ENCODE data around the gene DTD1.

The DTD1 gene

DNA sequence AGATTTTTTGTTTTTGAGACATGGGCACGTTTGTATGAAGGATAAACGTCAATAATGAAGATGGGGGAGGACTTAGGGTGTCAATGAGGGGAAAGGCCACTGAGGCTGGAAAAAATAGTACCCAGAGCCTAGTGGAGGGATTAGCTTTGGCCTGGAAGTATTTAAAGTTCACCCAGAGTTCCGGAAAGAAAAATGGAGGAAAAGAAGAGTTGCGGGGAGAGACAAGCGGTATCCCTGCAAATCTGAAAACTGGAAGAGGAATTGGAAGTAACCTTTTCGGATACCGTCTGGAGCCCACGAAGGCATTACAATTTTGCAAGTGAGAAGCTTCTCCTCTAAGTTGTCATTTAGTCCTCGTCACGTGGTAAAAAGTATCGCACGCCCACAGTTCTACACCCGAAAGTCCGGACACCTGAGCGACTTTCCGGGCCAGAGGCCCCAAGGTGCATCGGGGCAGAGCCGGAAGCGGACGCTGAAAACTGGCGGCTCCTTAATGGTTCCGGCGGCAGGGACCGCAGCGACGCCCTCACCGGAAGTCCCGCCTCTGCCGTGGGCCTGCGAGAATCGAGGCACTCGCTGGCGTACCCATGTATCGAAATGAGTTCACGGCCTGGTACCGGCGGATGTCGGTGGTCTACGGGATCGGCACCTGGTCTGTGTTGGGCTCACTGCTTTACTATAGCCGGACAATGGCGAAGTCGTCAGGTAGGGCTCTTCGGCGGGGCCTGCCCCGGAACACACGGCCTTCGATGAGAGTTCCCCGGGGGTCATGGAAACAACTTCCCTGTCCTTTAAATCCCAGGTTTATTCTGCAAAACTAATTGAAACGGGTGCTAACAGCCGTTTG lies 20.7 kb upstream of the DTD1 start, which contains the start of gene SMIM26 (continued):
- TF ChIP-seq ZNF114 (tag by site-specific recombination; IDR thresholded peaks at IDR 0.05): no peak
- peak; percentile 80; the same call in 1 of the 2 replicates for TF ChIP-seq ZNF561 (tag by site-specific recombination; IDR thresholded peaks at IDR 0.05; ENCODE audit: borderline replicate concordance)
- TF ChIP-seq, protein P1, sequence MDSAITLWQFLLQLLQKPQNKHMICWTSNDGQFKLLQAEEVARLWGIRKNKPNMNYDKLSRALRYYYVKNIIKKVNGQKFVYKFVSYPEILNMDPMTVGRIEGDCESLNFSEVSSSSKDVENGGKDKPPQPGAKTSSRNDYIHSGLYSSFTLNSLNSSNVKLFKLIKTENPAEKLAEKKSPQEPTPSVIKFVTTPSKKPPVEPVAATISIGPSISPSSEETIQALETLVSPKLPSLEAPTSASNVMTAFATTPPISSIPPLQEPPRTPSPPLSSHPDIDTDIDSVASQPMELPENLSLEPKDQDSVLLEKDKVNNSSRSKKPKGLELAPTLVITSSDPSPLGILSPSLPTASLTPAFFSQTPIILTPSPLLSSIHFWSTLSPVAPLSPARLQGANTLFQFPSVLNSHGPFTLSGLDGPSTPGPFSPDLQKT (IDR thresholded peaks at IDR 0.05; ENCODE audit: borderline replicate concordance, low read depth, low read length): peak; percentile 66; the same call in 1 of the 2 replicates
- TF ChIP-seq IKZF3 (tag by site-specific recombination; IDR thresholded peaks at IDR 0.05): 0 out of 2 replicates have a peak, but pooled peaks have one; percentile 31
- TF ChIP-seq ZNF777 (tag by site-specific recombination; IDR thresholded peaks at IDR 0.05; ENCODE audit: borderline replicate concordance): peak; percentile 40; the same call in 1 of the 2 replicates
- no peak for TF ChIP-seq ZNF311 (tag by site-specific recombination; IDR thresholded peaks at IDR 0.05; ENCODE audit: borderline replicate concordance)
- TF ChIP-seq, protein P2, sequence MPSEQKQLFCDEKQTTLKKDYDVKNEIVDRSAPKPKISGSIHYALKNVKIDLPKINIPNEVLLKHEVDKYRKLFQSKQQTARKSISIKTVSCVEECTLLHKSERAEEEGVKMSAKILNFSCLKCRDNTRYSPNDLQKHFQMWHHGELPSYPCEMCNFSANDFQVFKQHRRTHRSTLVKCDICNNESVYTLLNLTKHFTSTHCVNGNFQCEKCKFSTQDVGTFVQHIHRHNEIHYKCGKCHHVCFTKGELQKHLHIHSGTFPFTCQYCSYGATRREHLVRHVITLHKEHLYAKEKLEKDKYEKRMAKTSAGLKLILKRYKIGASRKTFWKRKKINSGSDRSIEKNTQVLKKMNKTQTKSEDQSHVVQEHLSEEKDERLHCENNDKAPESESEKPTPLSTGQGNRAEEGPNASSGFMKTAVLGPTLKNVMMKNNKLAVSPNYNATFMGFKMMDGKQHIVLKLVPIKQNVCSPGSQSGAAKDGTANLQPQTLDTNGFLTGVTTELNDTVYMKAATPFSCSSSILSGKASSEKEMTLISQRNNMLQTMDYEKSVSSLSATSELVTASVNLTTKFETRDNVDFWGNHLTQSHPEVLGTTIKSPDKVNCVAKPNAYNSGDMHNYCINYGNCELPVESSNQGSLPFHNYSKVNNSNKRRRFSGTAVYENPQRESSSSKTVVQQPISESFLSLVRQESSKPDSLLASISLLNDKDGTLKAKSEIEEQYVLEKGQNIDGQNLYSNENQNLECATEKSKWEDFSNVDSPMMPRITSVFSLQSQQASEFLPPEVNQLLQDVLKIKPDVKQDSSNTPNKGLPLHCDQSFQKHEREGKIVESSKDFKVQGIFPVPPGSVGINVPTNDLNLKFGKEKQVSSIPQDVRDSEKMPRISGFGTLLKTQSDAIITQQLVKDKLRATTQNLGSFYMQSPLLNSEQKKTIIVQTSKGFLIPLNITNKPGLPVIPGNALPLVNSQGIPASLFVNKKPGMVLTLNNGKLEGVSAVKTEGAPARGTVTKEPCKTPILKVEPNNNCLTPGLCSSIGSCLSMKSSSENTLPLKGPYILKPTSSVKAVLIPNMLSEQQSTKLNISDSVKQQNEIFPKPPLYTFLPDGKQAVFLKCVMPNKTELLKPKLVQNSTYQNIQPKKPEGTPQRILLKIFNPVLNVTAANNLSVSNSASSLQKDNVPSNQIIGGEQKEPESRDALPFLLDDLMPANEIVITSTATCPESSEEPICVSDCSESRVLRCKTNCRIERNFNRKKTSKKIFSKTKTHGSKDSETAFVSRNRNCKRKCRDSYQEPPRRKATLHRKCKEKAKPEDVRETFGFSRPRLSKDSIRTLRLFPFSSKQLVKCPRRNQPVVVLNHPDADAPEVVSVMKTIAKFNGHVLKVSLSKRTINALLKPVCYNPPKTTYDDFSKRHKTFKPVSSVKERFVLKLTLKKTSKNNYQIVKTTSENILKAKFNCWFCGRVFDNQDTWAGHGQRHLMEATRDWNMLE (tag by site-specific recombination; conservative IDR thresholded peaks at IDR 0.05; ENCODE audit: low read depth): peak; percentile 100
- TF ChIP-seq, protein P3, sequence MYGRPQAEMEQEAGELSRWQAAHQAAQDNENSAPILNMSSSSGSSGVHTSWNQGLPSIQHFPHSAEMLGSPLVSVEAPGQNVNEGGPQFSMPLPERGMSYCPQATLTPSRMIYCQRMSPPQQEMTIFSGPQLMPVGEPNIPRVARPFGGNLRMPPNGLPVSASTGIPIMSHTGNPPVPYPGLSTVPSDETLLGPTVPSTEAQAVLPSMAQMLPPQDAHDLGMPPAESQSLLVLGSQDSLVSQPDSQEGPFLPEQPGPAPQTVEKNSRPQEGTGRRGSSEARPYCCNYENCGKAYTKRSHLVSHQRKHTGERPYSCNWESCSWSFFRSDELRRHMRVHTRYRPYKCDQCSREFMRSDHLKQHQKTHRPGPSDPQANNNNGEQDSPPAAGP (tag by site-specific recombination; IDR thresholded peaks at IDR 0.05): peak; percentile 78; the same call in 1 of the 2 replicates
- peak; percentile 83 for TF ChIP-seq ZBTB48 (tag by site-specific recombination; IDR thresholded peaks at IDR 0.05)
- TF ChIP-seq ZNF600 (tag by site-specific recombination; IDR thresholded peaks at IDR 0.05): peak; percentile 68; the same call in 1 of the 2 replicates
- TF ChIP-seq EGR2 (tag by site-specific recombination; IDR thresholded peaks at IDR 0.05; ENCODE audit: low read depth): peak; percentile 63; the same call in 1 of the 2 replicates
- 0 out of 2 replicates have a peak, but pooled peaks have one; percentile 30 for TF ChIP-seq ZNF785 (tag by site-specific recombination; IDR thresholded peaks at IDR 0.05)
- TF ChIP-seq, protein P4, sequence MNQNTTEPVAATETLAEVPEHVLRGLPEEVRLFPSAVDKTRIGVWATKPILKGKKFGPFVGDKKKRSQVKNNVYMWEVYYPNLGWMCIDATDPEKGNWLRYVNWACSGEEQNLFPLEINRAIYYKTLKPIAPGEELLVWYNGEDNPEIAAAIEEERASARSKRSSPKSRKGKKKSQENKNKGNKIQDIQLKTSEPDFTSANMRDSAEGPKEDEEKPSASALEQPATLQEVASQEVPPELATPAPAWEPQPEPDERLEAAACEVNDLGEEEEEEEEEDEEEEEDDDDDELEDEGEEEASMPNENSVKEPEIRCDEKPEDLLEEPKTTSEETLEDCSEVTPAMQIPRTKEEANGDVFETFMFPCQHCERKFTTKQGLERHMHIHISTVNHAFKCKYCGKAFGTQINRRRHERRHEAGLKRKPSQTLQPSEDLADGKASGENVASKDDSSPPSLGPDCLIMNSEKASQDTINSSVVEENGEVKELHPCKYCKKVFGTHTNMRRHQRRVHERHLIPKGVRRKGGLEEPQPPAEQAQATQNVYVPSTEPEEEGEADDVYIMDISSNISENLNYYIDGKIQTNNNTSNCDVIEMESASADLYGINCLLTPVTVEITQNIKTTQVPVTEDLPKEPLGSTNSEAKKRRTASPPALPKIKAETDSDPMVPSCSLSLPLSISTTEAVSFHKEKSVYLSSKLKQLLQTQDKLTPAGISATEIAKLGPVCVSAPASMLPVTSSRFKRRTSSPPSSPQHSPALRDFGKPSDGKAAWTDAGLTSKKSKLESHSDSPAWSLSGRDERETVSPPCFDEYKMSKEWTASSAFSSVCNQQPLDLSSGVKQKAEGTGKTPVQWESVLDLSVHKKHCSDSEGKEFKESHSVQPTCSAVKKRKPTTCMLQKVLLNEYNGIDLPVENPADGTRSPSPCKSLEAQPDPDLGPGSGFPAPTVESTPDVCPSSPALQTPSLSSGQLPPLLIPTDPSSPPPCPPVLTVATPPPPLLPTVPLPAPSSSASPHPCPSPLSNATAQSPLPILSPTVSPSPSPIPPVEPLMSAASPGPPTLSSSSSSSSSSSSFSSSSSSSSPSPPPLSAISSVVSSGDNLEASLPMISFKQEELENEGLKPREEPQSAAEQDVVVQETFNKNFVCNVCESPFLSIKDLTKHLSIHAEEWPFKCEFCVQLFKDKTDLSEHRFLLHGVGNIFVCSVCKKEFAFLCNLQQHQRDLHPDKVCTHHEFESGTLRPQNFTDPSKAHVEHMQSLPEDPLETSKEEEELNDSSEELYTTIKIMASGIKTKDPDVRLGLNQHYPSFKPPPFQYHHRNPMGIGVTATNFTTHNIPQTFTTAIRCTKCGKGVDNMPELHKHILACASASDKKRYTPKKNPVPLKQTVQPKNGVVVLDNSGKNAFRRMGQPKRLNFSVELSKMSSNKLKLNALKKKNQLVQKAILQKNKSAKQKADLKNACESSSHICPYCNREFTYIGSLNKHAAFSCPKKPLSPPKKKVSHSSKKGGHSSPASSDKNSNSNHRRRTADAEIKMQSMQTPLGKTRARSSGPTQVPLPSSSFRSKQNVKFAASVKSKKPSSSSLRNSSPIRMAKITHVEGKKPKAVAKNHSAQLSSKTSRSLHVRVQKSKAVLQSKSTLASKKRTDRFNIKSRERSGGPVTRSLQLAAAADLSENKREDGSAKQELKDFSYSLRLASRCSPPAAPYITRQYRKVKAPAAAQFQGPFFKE (tag by site-specific recombination; IDR thresholded peaks at IDR 0.05; ENCODE audit: borderline replicate concordance): no peak
- no peak for TF ChIP-seq ZNF776 (tag by site-specific recombination; IDR thresholded peaks at IDR 0.05; ENCODE audit: borderline replicate concordance)
- TF ChIP-seq ZNF560 (tag by site-specific recombination; IDR thresholded peaks at IDR 0.05; ENCODE audit: borderline replicate concordance): 0 out of 2 replicates have a peak, but pooled peaks have one; percentile 32
- no peak for TF ChIP-seq ZNF792 (tag by site-specific recombination; IDR thresholded peaks at IDR 0.05)
- TF ChIP-seq REPIN1 (tag by site-specific recombination; IDR thresholded peaks at IDR 0.05; ENCODE audit: low read depth): peak; percentile 87; the same call in 1 of the 2 replicates
- peak; percentile 90 for TF ChIP-seq ZNF2 (tag by site-specific recombination; IDR thresholded peaks at IDR 0.05)
- no peak for TF ChIP-seq ZNF473 (tag by site-specific recombination; IDR thresholded peaks at IDR 0.05)
- TF ChIP-seq ZNF184 (tag by site-specific recombination; IDR thresholded peaks at IDR 0.05): 0 out of 2 replicates have a peak, but pooled peaks have one; percentile 22
- TF ChIP-seq ZNF548 (tag by site-specific recombination; IDR thresholded peaks at IDR 0.05): no peak

Data from HEK293 (cell line).